K562 (cell line): ENCODE results near the gene MYMX. TPM values are rescaled to one million over a fixed set of nuclear protein-coding genes. Genes with fewer than 3 reads are reported as not detected.

Experiments used
- ATAC-seq: fragments of 200-7000 bp; cut with Tn5 transposase; 3 replicates; pipeline ENCODE4 v1.9.1; 2020; ENCODE audit warnings: moderate library complexity
- BruUV-seq: library from RNA; stranded (reverse); fragments of 400-500 nt; replicated peaks from 2 replicates; lab custom pipeline; 2021; lab: Mats Ljungman, UMichigan
- CTCF ChIA-PET: fragments of 300-600 bp; formaldehyde crosslinking; extraction: SDS; loops from one replicate; lab custom pipeline; 2021; ENCODE audit warnings: low intra/inter-chr PET ratio; lab: Yijun Ruan, JAX
- POLR2A ChIA-PET: fragments of 300-600, 350-650 bp; sonication (Branson Sonifier 250); formaldehyde crosslinking; extraction: SDS; loops from one replicate; lab custom pipeline; 2021; ENCODE audit warnings: antibody characterized with exemption, inconsistent platforms; lab: Yijun Ruan, JAX
- DNase-seq, 4 experiments: peaks; one replicate each; pipeline versions ENCODE4 v3.0.0 to v3.0.0-alpha.2; 2011 to 2018; ENCODE audit warnings: low spot score in 3 of 4, mixed read lengths in 3 of 4; ENCODE audit errors: extremely low read depth in 1 of 4
- FAIRE-seq: peaks from 2 replicates; lab custom pipeline; 2011; peaks lifted over from hg19 to GRCh38; lab: Jason Lieb, UNC
- H2AFZ ChIP-seq: 2 replicates; pipeline ENCODE4 v1.6.0; 2011; ENCODE audit warnings: low read depth, low read length, control low read depth, inconsistent platforms
- H3K27ac ChIP-seq: fragments of 200-600 bp; 3 replicates; pipeline ENCODE4 v1.8.0; 2011; ENCODE audit warnings: low read depth, mild to moderate bottlenecking, control low read depth, inconsistent platforms, low read length, moderate library complexity, mixed read lengths; ENCODE audit errors: extremely low read depth
- H3K27me3 ChIP-seq, 2 experiments: fragments of 300-600 bp in 1 of 2; 2 replicates in 1 of 2; 3 replicates in 1 of 2; pipeline versions ENCODE4 v1.6.0 to v1.8.0; 2011; ENCODE audit warnings: inconsistent platforms in 2 of 2, low read length in 2 of 2, mild to moderate bottlenecking in 1 of 2, mixed read lengths in 1 of 2, moderate library complexity in 1 of 2; ENCODE audit not compliant: control insufficient read depth in 2 of 2, insufficient read depth in 2 of 2
- H3K36me3 ChIP-seq: fragments of 300-600 bp; 3 replicates; pipeline ENCODE4 v1.8.0; 2011; ENCODE audit warnings: mild to moderate bottlenecking, low read length, inconsistent platforms; ENCODE audit not compliant: control insufficient read depth, insufficient read depth
- H3K4me1 ChIP-seq, 2 experiments: fragments of 200-600 bp in 1 of 2; replicated peaks in 1 of 2; 2 replicates in 1 of 2; 3 replicates in 1 of 2; pipeline versions ENCODE4 v1.5.1 to v1.8.0; 2011; ENCODE audit warnings: inconsistent platforms in 2 of 2, low read length in 2 of 2, mild to moderate bottlenecking in 1 of 2, mixed read lengths in 1 of 2, moderate library complexity in 1 of 2; ENCODE audit not compliant: control insufficient read depth in 2 of 2, insufficient read depth in 2 of 2
- H3K4me2 ChIP-seq: 2 replicates; pipeline ENCODE4 v1.6.1; 2011; ENCODE audit warnings: low read length, control low read depth, inconsistent platforms, mixed read lengths; ENCODE audit not compliant: insufficient read depth
- H3K4me3 ChIP-seq: fragments of 200-600 bp; sonication (generic), shearing (Covaris generic); 2 replicates; pipeline ENCODE4 v1.5.1; 2016; ENCODE audit warnings: control low read depth, inconsistent platforms
- H3K79me2 ChIP-seq: fragments of 200-600 bp; 3 replicates; pipeline ENCODE4 v1.8.0; 2011; ENCODE audit warnings: low read length, inconsistent platforms; ENCODE audit not compliant: control insufficient read depth, insufficient read depth
- H3K9ac ChIP-seq, 2 experiments: 2 replicates each; pipeline versions ENCODE4 v1.6.0 to v1.6.1; 2011; ENCODE audit warnings: low read depth in 2 of 2, low read length in 2 of 2, control low read depth in 1 of 2, inconsistent platforms in 1 of 2, mild to moderate bottlenecking in 1 of 2, mixed read lengths in 1 of 2; ENCODE audit not compliant: insufficient read depth in 1 of 2
- H3K9me1 ChIP-seq: one replicate; pipeline ENCODE4 v1.6.0; 2011; ENCODE audit warnings: inconsistent platforms, mild to moderate bottlenecking, low read length, moderate library complexity; ENCODE audit not compliant: control insufficient read depth, insufficient read depth
- H3K9me3 ChIP-seq: replicated peaks from 2 replicates; pipeline ENCODE4 v1.5.1; 2011; ENCODE audit warnings: low read depth, low read length, inconsistent platforms; ENCODE audit not compliant: control insufficient read depth, insufficient read depth
- H4K20me1 ChIP-seq: replicated peaks from 2 replicates; pipeline ENCODE4 v1.6.1; 2011; ENCODE audit warnings: low read length, inconsistent platforms, mixed read lengths; ENCODE audit not compliant: control insufficient read depth, insufficient read depth
- ATF2 ChIP-seq: sonication (generic); formaldehyde crosslinking; IDR thresholded peaks from 2 replicates; pipeline ENCODE4 v1.8.1; 2022; ENCODE audit warnings: missing genetic modification reagents
- BMI1 ChIP-seq: fragments of 150-350 bp; IDR thresholded peaks from 2 replicates; pipeline ENCODE4 v1.6.1; 2014; ENCODE audit warnings: low read length
- EP300 ChIP-seq: IDR thresholded peaks from 2 replicates; pipeline ENCODE4 v1.6.1; 2012; ENCODE audit warnings: low read length, improper control_type of control experiment
- NCOA2 ChIP-seq, 2 experiments: fragments of 450-650 bp; IDR thresholded peaks; 2 replicates each; pipeline ENCODE4 v1.6.1; 2018; ENCODE audit warnings: mild to moderate bottlenecking in 2 of 2, moderate library complexity in 1 of 2; ENCODE audit not compliant: partially characterized antibody in 2 of 2
- TEAD4 ChIP-seq, 2 experiments: sonication (generic) in 1 of 2; formaldehyde crosslinking in 1 of 2; IDR thresholded peaks; 2 replicates each; pipeline versions ENCODE4 v1.6.1 to v1.8.0; 2012 to 2022; ENCODE audit warnings: borderline replicate concordance in 1 of 2, inconsistent platforms in 1 of 2, low read length in 1 of 2, mild to moderate bottlenecking in 1 of 2, missing genetic modification reagents in 1 of 2
- ZBTB49 ChIP-seq: sonication (generic); formaldehyde crosslinking; IDR thresholded peaks from 2 replicates; pipeline ENCODE4 v1.8.0; 2022; ENCODE audit warnings: missing genetic modification reagents, mild to moderate bottlenecking, borderline replicate concordance
- ZNF785 ChIP-seq: fragments of 250-450 bp; sonication (Bioruptor Pico); IDR thresholded peaks from 2 replicates; pipeline ENCODE4 v1.4.0; 2020; ENCODE audit warnings: mild to moderate bottlenecking
- WGBS: fragments of 100-300 bp; shearing (Covaris generic); methylation state at CpG from one replicate; pipeline ENCODE4 v1.1.6; 2016; ENCODE audit warnings: low coverage, mixed read lengths; ENCODE audit not compliant: insufficient coverage; ENCODE audit errors: missing lambda C conversion rate; 5-methylcytosine and 5-hydroxymethylcytosine counted together
- in situ Hi-C: fragments of 300-500 bp; cut with MboI; formaldehyde crosslinking; loops from 4 replicates; pipeline ENCODE4 v1.15.0; 2018; ENCODE audit warnings: inconsistent platforms, mixed read lengths
- intact Hi-C: fragments of 100-400 bp; cut with micrococcal nuclease; formaldehyde crosslinking; loops from 2 replicates; pipeline ENCODE4 v1.14.2; 2022
- polyA plus RNA-seq, 8 experiments: library from polyadenylated mRNA; depleted of rRNA in 4 of 8; stranded (reverse) in 5 of 8; unstranded in 3 of 8; fragments of >200 nt; fragmentation: Nextera tagmentation in 2 of 8; fragmentation: Illumina TruSeq in 1 of 8; extraction: Ambion mirVana in 2 of 8; extraction: Trizol in 1 of 8; gene quantifications; 2 replicates each; pipeline versions ENCODE4 v1.2.1 to v1.2.3, GENCODE V29; 2011 to 2014; ENCODE audit warnings: inconsistent platforms in 1 of 8, missing spikeins in 1 of 8
- total RNA-seq, 7 experiments: library from RNA; depleted of rRNA in 6 of 7; stranded (reverse); fragments of >200 nt in 6 of 7; fragmentation: Illumina TruSeq in 2 of 7; extraction: Trizol in 2 of 7; gene quantifications; 2 replicates each; pipeline versions ENCODE4 v1.2.1 to v1.2.3, GENCODE V29; 2011 to 2021; ENCODE audit warnings: low replicate concordance in 1 of 7
- TF ChIP-seq, protein P1 (sequence below): fragments of 450-650 bp; conservative IDR thresholded peaks from 2 replicates; pipeline ENCODE4 v1.6.1; 2016; ENCODE audit warnings: missing genetic modification characterization, low read depth, mild to moderate bottlenecking, missing compliant biosample characterization, moderate library complexity
- TF ChIP-seq, protein P2 (sequence below): fragments of 450-650 bp; IDR thresholded peaks from 2 replicates; pipeline ENCODE4 v1.6.1; 2016; ENCODE audit warnings: missing biosample characterization, missing genetic modification characterization
- TF ChIP-seq, protein P3 (sequence below): fragments of 250-450 bp; sonication (Bioruptor Pico); IDR thresholded peaks from 2 replicates; pipeline ENCODE4 v1.4.0; 2020

The MYMX gene
- total and polyA plus RNA-seq, 9 of the 15 experiments (the other 6 are each of a cell fraction or from before 2014, with no cell fraction given): 0.12 TPM; not detected in 8

GRCh38 chr6:44233567-44234100 lies 16.9 kb downstream of the MYMX start:
- Histone ChIP-seq H3K4me1 (peaks cover 16 to 37% of the 10 kb centered on the region in 2 experiments; a peak in 4 of 5 replicates), H3K4me2 (no peak overlapping the region), H4K20me1 (no peaks in the 10 kb centered on the region), H3K79me2 (peaks cover 2% of the 10 kb centered on the region; the same call in 1 of the 3 replicates), H3K36me3 (peaks cover 63% of the 10 kb centered on the region), H2AFZ (no peak overlapping the region), H3K9me1 (no peaks in the 10 kb centered on the region), H3K27me3 (no peaks in the 10 kb centered on the region), H3K27ac (no peak overlapping the region), H3K9me3 (no peaks in the 10 kb centered on the region), H3K9ac (peak overlapping the region in 1 of 2 experiments; percentile 55; a peak in 2 of 4 replicates), H3K4me3 (no peak overlapping the region)
- DNase-seq (no peak), ATAC-seq (no peak), FAIRE-seq (no peak)
- 77% methylated on average over 14 of the region's 14 CpGs for WGBS
- in situ Hi-C loops: no loop called here
- CTCF ChIA-PET: interaction anchor here (0.7 to 3.3 kb wide), 4 partner anchors 14 to 138 kb away, joined by 3 to 26 read pairs (median 5); no protein-coding TSS in a partner anchor
- POLR2A ChIA-PET: interaction anchor here (0.7 to 6.0 kb wide), 6 partner anchors 9 to 101 kb away, joined by 3 to 90 read pairs (median 3); partner anchors contain the start of genes HSP90AB1 and SLC29A1
- BruUV-seq: TSS peak; percentile 32
- intact Hi-C loops: loop anchor here (1.0 kb wide), 1 partner anchor 61 kb away; no protein-coding TSS in a partner anchor
- TF ChIP-seq, protein P1, sequence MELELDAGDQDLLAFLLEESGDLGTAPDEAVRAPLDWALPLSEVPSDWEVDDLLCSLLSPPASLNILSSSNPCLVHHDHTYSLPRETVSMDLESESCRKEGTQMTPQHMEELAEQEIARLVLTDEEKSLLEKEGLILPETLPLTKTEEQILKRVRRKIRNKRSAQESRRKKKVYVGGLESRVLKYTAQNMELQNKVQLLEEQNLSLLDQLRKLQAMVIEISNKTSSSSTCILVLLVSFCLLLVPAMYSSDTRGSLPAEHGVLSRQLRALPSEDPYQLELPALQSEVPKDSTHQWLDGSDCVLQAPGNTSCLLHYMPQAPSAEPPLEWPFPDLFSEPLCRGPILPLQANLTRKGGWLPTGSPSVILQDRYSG (tag): no peak
- TF ChIP-seq, protein P2, sequence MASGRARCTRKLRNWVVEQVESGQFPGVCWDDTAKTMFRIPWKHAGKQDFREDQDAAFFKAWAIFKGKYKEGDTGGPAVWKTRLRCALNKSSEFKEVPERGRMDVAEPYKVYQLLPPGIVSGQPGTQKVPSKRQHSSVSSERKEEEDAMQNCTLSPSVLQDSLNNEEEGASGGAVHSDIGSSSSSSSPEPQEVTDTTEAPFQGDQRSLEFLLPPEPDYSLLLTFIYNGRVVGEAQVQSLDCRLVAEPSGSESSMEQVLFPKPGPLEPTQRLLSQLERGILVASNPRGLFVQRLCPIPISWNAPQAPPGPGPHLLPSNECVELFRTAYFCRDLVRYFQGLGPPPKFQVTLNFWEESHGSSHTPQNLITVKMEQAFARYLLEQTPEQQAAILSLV (tag): no peak
- TF ChIP-seq NCOA2 (IDR thresholded peaks at IDR 0.05; ENCODE audit: partially characterized antibody in 2 of 2): no peak
- no peak for TF ChIP-seq TEAD4 (IDR thresholded peaks at IDR 0.05; ENCODE audit: low read length)
- TF ChIP-seq TEAD4 (CRISPR knock-in tag; IDR thresholded peaks at IDR 0.05; ENCODE audit: borderline replicate concordance): no peak
- no peak for TF ChIP-seq ATF2 (CRISPR knock-in tag)
- TF ChIP-seq ZNF785 (CRISPR knock-in tag): no peak
- no peak for TF ChIP-seq ZBTB49 (CRISPR knock-in tag)
- TF ChIP-seq, protein P3, sequence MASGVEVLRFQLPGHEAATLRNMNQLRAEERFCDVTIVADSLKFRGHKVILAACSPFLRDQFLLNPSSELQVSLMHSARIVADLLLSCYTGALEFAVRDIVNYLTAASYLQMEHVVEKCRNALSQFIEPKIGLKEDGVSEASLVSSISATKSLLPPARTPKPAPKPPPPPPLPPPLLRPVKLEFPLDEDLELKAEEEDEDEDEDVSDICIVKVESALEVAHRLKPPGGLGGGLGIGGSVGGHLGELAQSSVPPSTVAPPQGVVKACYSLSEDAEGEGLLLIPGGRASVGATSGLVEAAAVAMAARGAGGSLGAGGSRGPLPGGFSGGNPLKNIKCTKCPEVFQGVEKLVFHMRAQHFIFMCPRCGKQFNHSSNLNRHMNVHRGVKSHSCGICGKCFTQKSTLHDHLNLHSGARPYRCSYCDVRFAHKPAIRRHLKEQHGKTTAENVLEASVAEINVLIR (CRISPR knock-in tag): no peak
- TF ChIP-seq BMI1: no peak
- TF ChIP-seq EP300: no peak
